HTR-8/SVneo (cell line): ENCODE measurements around the gene ARHGAP35.

Source experiments
- DNase-seq: peaks from one replicate; pipeline ENCODE4 v3.0.0; 2011; ENCODE audit warnings: low spot score, mixed read lengths; ENCODE audit not compliant: insufficient read length
- FAIRE-seq: peaks from 2 replicates; lab custom pipeline; 2011; peaks lifted over from hg19 to GRCh38; lab: Jason Lieb, UNC

Gene ARHGAP35

DNA sequence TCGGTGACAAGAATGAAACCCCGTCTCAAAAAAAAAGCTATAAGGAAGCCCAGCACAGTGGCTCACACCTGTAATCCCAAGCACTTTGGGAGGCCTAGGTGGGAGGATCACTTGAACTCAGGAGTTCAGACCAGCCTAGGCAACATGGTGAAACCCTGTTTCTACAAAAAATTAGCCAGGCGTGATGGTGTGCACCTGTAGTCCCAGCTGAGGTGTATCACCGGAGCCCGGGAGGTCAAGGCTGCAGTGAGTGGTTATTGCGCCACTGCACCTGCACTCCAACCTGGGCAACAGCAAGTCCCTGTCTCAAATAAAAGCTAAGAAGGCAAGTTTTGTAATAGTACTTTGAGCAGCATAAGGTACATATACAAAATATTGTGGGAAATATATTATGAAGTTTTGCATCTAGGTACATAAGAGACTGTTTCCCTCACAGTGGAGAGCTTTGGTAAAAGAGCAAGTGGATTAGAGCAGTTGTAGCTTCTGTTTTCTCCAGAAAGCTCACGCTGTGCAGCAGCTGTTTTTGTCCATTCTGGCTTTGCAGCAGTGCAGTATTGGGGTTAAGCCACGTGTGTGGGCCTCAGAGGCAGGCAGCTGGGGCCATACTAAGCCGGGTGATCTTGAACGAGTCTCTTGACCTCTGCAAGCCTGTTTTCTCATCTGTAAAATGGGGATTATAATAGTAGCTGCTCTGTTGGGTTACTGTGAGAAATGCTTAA lies 35.4 kb downstream of the ARHGAP35 start:
- no peak for FAIRE-seq

DNA sequence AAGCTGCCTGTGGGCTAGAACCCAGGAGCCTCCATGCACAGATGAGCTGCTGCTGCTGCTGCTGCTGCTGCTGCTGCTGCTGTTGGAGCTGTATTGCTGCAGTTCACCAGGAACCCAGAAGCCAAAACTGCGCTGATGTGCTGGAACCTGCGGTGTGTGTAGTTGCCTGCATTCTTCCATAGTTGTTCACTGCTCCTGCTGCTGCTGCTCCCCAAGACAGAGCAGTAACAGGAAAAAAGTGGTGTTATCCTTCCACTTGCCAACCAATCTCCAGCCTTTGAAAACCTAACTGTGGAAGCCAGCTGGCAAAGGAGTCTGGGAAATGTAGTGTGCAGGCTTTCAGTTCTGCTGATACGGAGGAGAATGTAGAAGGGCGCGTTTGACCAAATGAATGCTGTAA lies 37.9 kb downstream of the ARHGAP35 start:
- FAIRE-seq (no peak), DNase-seq (no peak)

More for the DNA sequence above, 35.4 kb downstream of the ARHGAP35 start:
- DNase-seq = no peak

DNA sequence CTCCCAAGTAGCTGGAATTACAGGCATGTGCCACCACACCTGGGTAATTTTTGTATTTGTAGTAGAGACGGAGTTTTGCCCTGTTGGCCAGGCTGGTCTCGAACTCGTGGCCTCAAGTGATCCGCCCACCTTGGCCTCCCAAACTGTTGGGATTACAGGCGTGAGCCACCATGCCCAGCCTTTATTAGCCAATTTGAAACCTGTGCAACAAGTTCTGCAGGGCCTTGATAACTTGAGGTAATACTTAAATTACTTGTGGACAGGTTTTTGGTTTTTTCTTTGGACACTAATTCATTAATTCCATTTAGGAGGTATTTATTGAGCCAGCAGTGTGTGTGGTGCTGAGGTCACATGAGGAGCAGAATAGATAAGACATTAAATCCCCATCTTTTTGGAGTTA lies 39.5 kb downstream of the ARHGAP35 start:
- FAIRE-seq (no peak), DNase-seq (no peak)

DNA sequence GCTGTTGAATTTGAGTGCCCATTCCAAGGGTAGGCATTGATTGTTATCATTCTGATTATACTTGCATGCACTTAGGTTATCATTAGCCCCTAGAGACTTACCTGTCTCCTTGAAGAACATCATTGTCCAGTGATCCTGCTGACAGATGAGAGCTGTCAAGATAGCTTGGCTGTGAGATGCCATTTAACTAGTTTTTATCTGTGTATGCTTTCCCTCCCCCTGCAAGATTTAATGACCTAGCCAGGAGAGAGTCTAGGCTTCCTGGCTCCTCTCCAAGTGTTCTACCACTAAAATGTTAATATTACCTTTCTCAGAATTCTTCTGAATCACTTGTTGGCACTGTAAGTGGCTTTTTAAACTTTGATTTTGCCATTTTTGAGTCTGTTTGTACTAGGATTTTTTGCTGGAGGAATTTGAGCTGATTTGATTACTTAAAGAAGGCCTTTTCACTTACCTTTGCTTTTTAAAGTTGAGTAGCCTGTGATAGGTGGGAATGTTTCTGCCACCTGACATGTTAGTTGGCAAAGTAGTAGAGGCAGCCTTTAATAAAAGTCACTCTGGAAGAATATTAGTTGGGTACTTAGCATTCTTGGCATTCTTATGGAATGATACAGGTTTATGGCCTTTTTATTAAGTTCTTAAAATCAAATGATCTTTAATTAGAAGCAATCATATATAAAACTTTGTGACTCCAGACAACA lies 41.1 kb downstream of the ARHGAP35 start:
- FAIRE-seq = no peak

DNA sequence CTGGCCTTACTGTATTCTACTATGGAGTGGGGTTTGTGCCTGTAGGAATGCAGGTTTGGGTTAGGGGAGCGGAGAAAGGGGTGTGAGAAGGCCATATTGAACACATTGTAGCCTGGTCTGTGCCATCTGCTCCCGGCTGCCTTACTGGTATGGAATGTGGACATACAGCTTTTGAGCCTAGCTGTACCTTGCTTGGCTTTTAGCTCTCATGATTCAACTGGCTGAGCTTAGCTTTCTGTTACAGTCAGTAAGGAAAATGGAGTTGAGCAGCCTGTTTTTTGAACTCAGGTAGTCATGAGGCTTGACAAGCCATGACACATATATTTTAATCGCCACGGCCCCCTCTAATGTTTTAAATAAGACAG lies 41.6 kb downstream of the ARHGAP35 start:
- DNase-seq (no peak), FAIRE-seq (no peak)

More for the DNA sequence above, 41.1 kb downstream of the ARHGAP35 start:
- DNase-seq = no peak

DNA sequence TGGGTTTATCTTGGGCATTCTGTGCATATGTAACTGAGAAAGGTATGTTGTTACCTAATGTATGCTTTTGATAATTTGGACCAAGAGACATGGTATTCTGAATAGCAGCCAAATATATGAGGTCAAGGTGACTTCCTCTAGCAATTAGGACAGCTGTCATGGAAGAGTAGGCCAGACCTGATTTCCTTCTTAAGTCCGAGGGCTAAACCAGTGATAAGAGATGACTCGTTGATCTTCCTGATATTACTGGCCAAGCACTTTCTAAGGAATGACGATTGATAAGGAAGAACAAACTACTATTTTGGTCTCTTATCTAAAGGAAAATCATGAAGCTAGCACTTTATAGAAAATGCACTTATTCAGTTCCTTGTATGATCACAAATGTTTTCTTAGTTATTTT lies 42.7 kb downstream of the ARHGAP35 start:
- no peak for DNase-seq
- no peak for FAIRE-seq

DNA sequence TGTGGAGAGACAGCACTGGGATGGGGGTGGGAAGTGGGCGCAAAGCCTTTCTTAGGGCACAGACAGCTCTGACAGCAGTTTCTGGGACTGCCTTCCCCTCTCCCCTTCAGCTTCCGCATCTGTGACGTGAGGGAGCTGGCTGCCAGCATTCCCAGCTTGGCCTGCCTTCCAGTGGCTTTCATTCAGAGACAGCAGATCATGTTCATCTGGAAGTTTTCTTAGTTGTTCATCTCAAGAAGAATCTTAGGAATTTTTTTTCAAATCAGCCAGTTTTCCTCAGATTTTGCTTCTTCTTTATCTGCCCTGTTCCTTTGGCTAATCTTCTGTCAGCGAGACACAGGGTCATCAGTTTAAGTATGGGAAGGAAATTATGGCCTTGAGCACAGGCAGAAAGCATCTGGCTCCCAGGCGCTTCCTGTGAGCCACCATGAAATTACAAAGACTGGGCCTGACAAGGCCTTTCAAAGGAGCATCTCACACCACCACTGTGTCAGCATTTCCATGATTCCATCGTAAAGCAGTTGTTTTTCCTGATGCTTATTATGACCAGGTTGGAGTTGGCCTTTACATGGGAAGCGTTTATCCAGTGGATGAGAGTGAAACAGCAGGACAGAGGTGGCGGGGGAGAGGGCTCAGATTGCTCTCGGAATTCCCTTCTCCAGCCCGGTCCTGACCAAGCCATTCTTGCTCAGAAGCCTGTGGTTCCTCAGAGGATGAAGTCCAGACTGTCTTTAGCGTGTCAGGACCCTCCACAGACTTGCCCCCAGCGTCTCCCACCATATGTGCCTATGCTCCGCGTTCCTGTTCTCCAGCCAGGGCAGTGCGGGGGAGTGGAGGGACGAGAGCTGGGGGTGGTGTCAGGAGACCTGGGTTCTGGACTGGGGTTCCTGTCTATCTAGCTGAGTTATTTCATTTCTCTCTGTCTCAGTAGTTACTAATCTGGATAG lies 43.6 kb downstream of the ARHGAP35 start:
- DNase-seq (no peak), FAIRE-seq (no peak)

DNA sequence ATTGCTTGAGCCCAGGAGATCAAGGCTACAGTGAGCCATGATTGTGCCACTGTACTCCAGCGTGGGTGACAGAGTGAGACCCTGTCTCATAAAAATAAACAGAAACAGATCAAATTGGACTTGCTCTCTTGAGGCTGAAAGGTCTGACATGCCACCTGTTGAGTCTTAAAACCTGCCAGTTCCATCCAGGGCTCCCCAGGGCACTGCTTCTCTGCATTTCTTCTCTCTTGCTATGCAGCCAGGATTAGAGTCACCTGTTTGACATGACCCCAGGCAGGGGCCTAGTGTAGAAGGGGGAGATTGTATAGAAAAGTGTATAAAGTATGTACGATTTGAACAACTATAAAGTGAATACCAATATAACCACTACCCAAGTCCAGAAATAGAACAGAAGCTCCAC lies 45.4 kb downstream of the ARHGAP35 start:
- DNase-seq (no peak), FAIRE-seq (no peak)

DNA sequence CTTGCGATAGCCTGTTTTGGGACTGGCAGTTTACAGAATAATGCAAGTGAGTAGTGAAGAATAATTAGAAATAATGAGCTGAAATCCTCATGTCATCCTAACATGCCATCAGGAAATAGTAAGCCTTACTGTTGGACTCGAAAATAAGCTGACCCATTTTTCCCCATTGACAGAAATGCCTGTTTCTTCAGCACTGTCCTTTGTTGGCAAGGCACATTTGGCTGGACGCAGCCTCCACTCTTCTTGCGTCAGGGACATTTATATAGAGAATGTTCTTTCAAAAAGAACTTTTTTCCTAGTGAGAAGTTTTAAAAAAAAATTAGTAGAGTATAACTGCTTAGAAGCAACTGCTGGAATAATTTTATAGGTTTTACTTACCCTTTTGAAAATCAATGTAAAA lies 47.1 kb downstream of the ARHGAP35 start:
- DNase-seq = no peak
- FAIRE-seq = no peak

DNA sequence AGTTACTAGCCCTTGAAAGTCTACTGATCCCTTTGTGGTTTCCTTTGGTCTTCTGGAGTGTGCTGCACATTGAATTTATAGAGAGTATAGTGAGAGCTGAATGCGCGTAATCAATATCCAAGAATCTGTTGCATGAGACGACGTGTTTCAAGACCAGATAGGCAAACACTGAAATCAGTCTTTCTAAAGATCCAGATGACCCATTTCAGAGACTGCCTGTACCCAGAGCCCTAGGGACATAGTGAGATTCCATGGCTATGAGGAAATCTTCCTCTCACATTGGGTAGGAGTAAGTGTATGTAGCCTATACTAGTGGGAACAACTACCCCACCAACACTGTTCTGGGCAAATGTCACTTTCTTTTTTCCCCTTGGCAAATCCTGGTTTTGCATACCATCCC lies 48.6 kb downstream of the ARHGAP35 start:
- no peak for DNase-seq

More for the DNA sequence above, 48.6 kb downstream of the ARHGAP35 start:
- no peak for FAIRE-seq
